NCI-H1417 (cell line): ENCODE data around the gene LSM3.

Source experiments
- DNase-seq, 3 experiments: peaks; one replicate each; lab custom pipeline; 2025; lab: John Stamatoyannopoulos, UW

Gene LSM3

GRCh38 chr3:14241716-14242115 is 63.1 kb downstream of the LSM3 start:
- DNase-seq, result no peak

- no peak for DNase-seq
Measured at GRCh38 chr3:14242490-14243311, 64.1 kb downstream of the LSM3 start.

GRCh38 chr3:14243782-14244181 is 65.2 kb downstream of the LSM3 start:
- DNase-seq, result no peak

GRCh38 chr3:14244521-14245247 is 66.1 kb downstream of the LSM3 start:
- DNase-seq, result no peak

GRCh38 chr3:14245248-14245639 is 66.6 kb downstream of the LSM3 start:
- DNase-seq, result no peak

- no peak for DNase-seq
Measured at GRCh38 chr3:14245822-14246221, 67.2 kb downstream of the LSM3 start.

- DNase-seq, result no peak
Measured at GRCh38 chr3:14246414-14246813, 67.8 kb downstream of the LSM3 start.

- no peak for DNase-seq
Measured at GRCh38 chr3:14248477-14248848, 69.8 kb downstream of the LSM3 start.

- no peak for DNase-seq
Measured at GRCh38 chr3:14248849-14249523, 70.4 kb downstream of the LSM3 start.
